ENCODE data around the gene SLC6A7.

The SLC6A7 gene

DNA sequence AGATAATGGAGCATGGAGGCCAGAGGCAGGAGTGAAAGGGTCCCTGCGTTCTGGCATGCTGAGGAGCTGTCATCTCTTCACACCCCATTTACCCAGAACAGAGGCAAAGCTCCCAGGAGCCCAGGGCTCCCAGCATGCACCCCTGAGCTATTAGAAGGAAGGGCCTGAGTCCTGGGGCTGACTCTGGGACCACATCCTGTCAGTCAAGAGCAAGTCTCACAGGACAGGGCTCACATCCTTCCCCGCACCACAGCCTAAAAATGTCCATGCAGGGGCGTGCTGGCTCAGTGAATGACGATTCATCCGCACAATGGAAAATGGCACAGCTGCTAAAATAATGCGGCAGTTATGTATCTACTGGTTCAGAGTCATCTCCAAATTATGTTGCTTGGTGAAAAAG, 68.3 kb downstream of the SLC6A7 start:
- Histone ChIP-seq H4K91ac (ENCODE audit: low read length) (no peak overlapping the region), H3K79me1 (replicated peaks; ENCODE audit: low read length, poor library complexity, severe bottlenecking) (no peaks in the 10 kb centered on the region), H3K9me3 (ENCODE audit: control insufficient read depth, low read length) (no peaks in the 10 kb centered on the region), H3K9ac (ENCODE audit: low read length) (no peak overlapping the region), H3K27me3 (ENCODE audit: control insufficient read depth in 1 of 2, insufficient read depth in 1 of 2, low read length in 2 of 2) (no peaks in the 10 kb centered on the region), H2AFZ (ENCODE audit: low read depth, low read length) (no peak overlapping the region), H3K18ac (ENCODE audit: low read depth in 1 of 2, low read length in 2 of 2) (no peak overlapping the region), H3K14ac (ENCODE audit: low read length in 2 of 2) (no peak overlapping the region), H3K4me3 (ENCODE audit: insufficient read depth in 1 of 2, low read depth in 1 of 2, low read length in 2 of 2) (no peak overlapping the region), H2BK12ac (ENCODE audit: low read length in 2 of 2) (no peak overlapping the region), H2AK5ac (ENCODE audit: low read length, severe bottlenecking) (no peak overlapping the region), H2BK5ac (ENCODE audit: low read depth, low read length, poor library complexity, severe bottlenecking) (no peak overlapping the region), H3K23ac (ENCODE audit: low read length in 2 of 2) (no peak overlapping the region), H3K4ac (ENCODE audit: low read depth in 1 of 2, low read length in 2 of 2) (no peak overlapping the region), H3K4me2 (ENCODE audit: low read length, poor library complexity, severe bottlenecking) (no peak overlapping the region), H2BK15ac (ENCODE audit: low read depth, poor library complexity, severe bottlenecking) (no peak overlapping the region), H4K8ac (ENCODE audit: low read length) (no peak overlapping the region), H3K4me1 (ENCODE audit: control insufficient read depth, insufficient read depth, low read depth, low read length) (peaks cover 14% of the 10 kb centered on the region), H2BK120ac (ENCODE audit: low read depth, low read length) (no peak overlapping the region), H3K27ac (ENCODE audit: low read length, poor library complexity, severe bottlenecking) (no peak overlapping the region), H3K36me3 (ENCODE audit: control insufficient read depth in 1 of 2, insufficient read depth in 2 of 2, low read depth in 1 of 2, low read length in 2 of 2) (no peaks in the 10 kb centered on the region)
- no peak for DNase-seq
- 83% methylated on average over 6 of the region's 6 CpGs for WGBS
